ENCODE measurements around the gene SLC15A4. TPM values are rescaled to one million over a fixed set of nuclear protein-coding genes. Genes with fewer than 3 reads are reported as not detected.

SLC15A4 gene
- total and polyA plus RNA-seq, 2 of the 4 experiments (the other 2 are of a cell fraction) = 15.4 to 21.9 TPM

- no peak for TF ChIP-seq CTCF (conservative IDR thresholded peaks at IDR 0.05; ENCODE audit: low read depth, low read length)
- TF ChIP-seq CEBPB (IDR thresholded peaks at IDR 0.05; ENCODE audit: low read depth, low read length) = no peak
- TF ChIP-seq RCOR1 (IDR thresholded peaks at IDR 0.05; ENCODE audit: insufficient replicate concordance, low read length) = no peak
- TF ChIP-seq MXI1 (IDR thresholded peaks at IDR 0.05; ENCODE audit: borderline replicate concordance, low read depth, low read length) = no peak
- no peak for TF ChIP-seq MAFK (IDR thresholded peaks at IDR 0.05; ENCODE audit: low read depth, low read length)
- no peak for TF ChIP-seq NFE2L2 (IDR thresholded peaks at IDR 0.05; ENCODE audit: low read depth, low read length)
Observed at GRCh38 chr12:128813883-128814282, 9.9 kb downstream of the SLC15A4 start (continued).

Measured in IMR-90 (cell line).